ENCODE results near the gene IPO9. TPM values are rescaled to one million over a fixed set of nuclear protein-coding genes. Genes with fewer than 3 reads are reported as not detected.
A peak's percentile ranks its signal among the peaks of the same experiment; 100 is the strongest.

The IPO9 gene
- polyA plus RNA-seq, 4 donors = 7.0 to 26.0 (median 12.3) TPM

DNA sequence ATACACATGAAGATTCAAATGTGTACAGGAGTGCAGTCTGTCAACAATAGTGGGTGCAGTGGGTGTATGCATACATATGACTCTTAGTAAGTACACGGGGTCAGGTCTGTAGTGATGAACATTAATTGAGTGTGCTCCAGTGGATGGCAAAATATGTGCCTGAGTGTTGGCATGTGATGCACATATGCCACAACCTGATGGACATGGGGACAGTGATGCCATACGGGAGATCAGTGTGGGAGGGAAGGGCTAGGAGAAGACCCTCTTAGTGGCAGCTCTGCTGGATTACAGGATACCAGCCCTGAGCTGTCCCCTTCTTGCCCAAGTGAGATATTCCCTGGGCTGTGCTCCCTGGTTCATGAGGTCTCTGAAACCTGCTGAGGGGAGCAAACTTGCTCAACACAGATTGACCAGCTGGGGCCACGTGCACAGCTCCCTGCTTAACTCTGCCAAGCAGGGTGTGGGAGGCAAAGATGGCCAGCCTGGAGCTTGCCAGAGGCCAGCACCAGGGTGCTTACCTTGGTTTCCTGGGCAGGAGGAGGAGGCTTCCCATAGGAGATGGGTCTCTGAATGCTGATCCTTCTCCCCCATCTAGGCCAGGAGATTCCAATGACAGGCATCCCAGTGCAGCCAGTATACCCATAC is 62.0 kb downstream of the IPO9 start:
- H3K9me3 ChIP-seq (ENCODE audit: control insufficient read depth in 2 of 2, insufficient read depth in 1 of 2, low read depth in 1 of 2, low read length in 1 of 2) = no peaks in the 10 kb centered on the region

GRCh38 chr1:201891451-201892045 is 62.6 kb downstream of the IPO9 start:
- FAIRE-seq (no peak), DNase-seq (no peak)
- Histone ChIP-seq H3K9me3 (ENCODE audit: control insufficient read depth in 2 of 2, insufficient read depth in 1 of 2, low read depth in 1 of 2, low read length in 1 of 2) (no peaks in the 10 kb centered on the region), H3K4me3 (ENCODE audit: low read depth in 1 of 3, low read length in 3 of 3) (no peak overlapping the region), H3K4me1 (ENCODE audit: control insufficient read depth in 3 of 3, insufficient read depth in 2 of 3, low read depth in 1 of 3, low read length in 2 of 3) (peaks cover 0 to 17% (median 0%) of the 10 kb centered on the region in 3 donors), H3K27me3 (ENCODE audit: control insufficient read depth in 3 of 3, insufficient read depth in 3 of 3, low read length in 3 of 3) (peaks cover 0 to 50% (median 2%) of the 10 kb centered on the region in 3 donors), H3K36me3 (ENCODE audit: control insufficient read depth in 3 of 3, insufficient read depth in 2 of 3, low read depth in 1 of 3, low read length in 3 of 3) (peaks cover 0 to 4% (median 0%) of the 10 kb centered on the region in 3 donors), H3K27ac (ENCODE audit: low read depth in 1 of 3, low read length in 2 of 3) (no peak overlapping the region)
- 79 to 83% (median 81%) methylated on average over 5 of the region's 5 CpGs for WGBS, 3 donors

More for the DNA sequence above, 62.0 kb downstream of the IPO9 start:
- FAIRE-seq (no peak), DNase-seq (no peak)
- peaks cover 0 to 55% (median 2%) of the 10 kb centered on the region in 3 donors for H3K27me3 ChIP-seq (ENCODE audit: control insufficient read depth in 3 of 3, insufficient read depth in 3 of 3, low read length in 3 of 3)
- no peak overlapping the region for H3K27ac ChIP-seq (ENCODE audit: low read depth in 1 of 3, low read length in 2 of 3)
- 47 to 78% (median 77%) methylated on average over 3 of the region's 3 CpGs for WGBS, 3 donors
- H3K36me3 ChIP-seq (ENCODE audit: control insufficient read depth in 3 of 3, insufficient read depth in 2 of 3, low read depth in 1 of 3, low read length in 3 of 3) = peaks cover 0 to 4% (median 0%) of the 10 kb centered on the region in 3 donors
- peaks cover 0 to 15% (median 0%) of the 10 kb centered on the region in 3 donors for H3K4me1 ChIP-seq (ENCODE audit: control insufficient read depth in 3 of 3, insufficient read depth in 2 of 3, low read depth in 1 of 3, low read length in 2 of 3)
- no peak overlapping the region for H3K4me3 ChIP-seq (ENCODE audit: low read depth in 1 of 3, low read length in 3 of 3)

- Histone ChIP-seq H3K36me3 (ENCODE audit: control insufficient read depth in 3 of 3, insufficient read depth in 2 of 3, low read depth in 1 of 3, low read length in 3 of 3) (peaks cover 0 to 4% (median 0%) of the 10 kb centered on the region in 3 donors), H3K9me3 (ENCODE audit: control insufficient read depth in 2 of 2, insufficient read depth in 1 of 2, low read depth in 1 of 2, low read length in 1 of 2) (no peaks in the 10 kb centered on the region), H3K4me3 (ENCODE audit: low read depth in 1 of 3, low read length in 3 of 3) (no peak overlapping the region), H3K27ac (ENCODE audit: low read depth in 1 of 3, low read length in 2 of 3) (no peak overlapping the region), H3K4me1 (ENCODE audit: control insufficient read depth in 3 of 3, insufficient read depth in 2 of 3, low read depth in 1 of 3, low read length in 2 of 3) (peaks cover 0 to 17% (median 0%) of the 10 kb centered on the region in 3 donors), H3K27me3 (ENCODE audit: control insufficient read depth in 3 of 3, insufficient read depth in 3 of 3, low read length in 3 of 3) (peaks cover 0 to 44% (median 2%) of the 10 kb centered on the region in 3 donors)
- 80 to 83% (median 80%) methylated on average over 6 of the region's 6 CpGs for WGBS, 3 donors
- no peak for DNase-seq
- FAIRE-seq = no peak
Measured at GRCh38 chr1:201892211-201892610, 63.3 kb downstream of the IPO9 start.

GRCh38 chr1:201893431-201893830 is 64.5 kb downstream of the IPO9 start:
- H3K4me3 ChIP-seq (ENCODE audit: low read depth in 1 of 3, low read length in 3 of 3) = no peak overlapping the region
- H3K27ac ChIP-seq (ENCODE audit: low read depth in 1 of 3, low read length in 2 of 3) = no peak overlapping the region
- no peak for DNase-seq
- peaks cover 0 to 12% (median 0%) of the 10 kb centered on the region in 3 donors for H3K4me1 ChIP-seq (ENCODE audit: control insufficient read depth in 3 of 3, insufficient read depth in 2 of 3, low read depth in 1 of 3, low read length in 2 of 3)
- FAIRE-seq = no peak
- peaks cover 0 to 4% (median 0%) of the 10 kb centered on the region in 3 donors for H3K36me3 ChIP-seq (ENCODE audit: control insufficient read depth in 3 of 3, insufficient read depth in 2 of 3, low read depth in 1 of 3, low read length in 3 of 3)
- peaks cover 0 to 32% (median 2%) of the 10 kb centered on the region in 3 donors for H3K27me3 ChIP-seq (ENCODE audit: control insufficient read depth in 3 of 3, insufficient read depth in 3 of 3, low read length in 3 of 3)
- WGBS, 3 donors = 59 to 74% (median 60%) methylated on average over 3 of the region's 3 CpGs
- H3K9me3 ChIP-seq (ENCODE audit: control insufficient read depth in 2 of 2, insufficient read depth in 1 of 2, low read depth in 1 of 2, low read length in 1 of 2) = no peaks in the 10 kb centered on the region

- H3K9me3 ChIP-seq (ENCODE audit: control insufficient read depth in 2 of 2, insufficient read depth in 1 of 2, low read depth in 1 of 2, low read length in 1 of 2) = no peaks in the 10 kb centered on the region
- no peak for FAIRE-seq
- H3K4me3 ChIP-seq (ENCODE audit: low read depth in 1 of 3, low read length in 3 of 3) = no peak overlapping the region
- H3K27ac ChIP-seq (ENCODE audit: low read depth in 1 of 3, low read length in 2 of 3) = no peak overlapping the region
- 71 to 92% (median 82%) methylated on average over 5 of the region's 5 CpGs for WGBS, 3 donors
- DNase-seq = no peak
- peaks cover 0 to 4% (median 0%) of the 10 kb centered on the region in 3 donors for H3K36me3 ChIP-seq (ENCODE audit: control insufficient read depth in 3 of 3, insufficient read depth in 2 of 3, low read depth in 1 of 3, low read length in 3 of 3)
- peaks cover 0 to 4% (median 0%) of the 10 kb centered on the region in 3 donors for H3K4me1 ChIP-seq (ENCODE audit: control insufficient read depth in 3 of 3, insufficient read depth in 2 of 3, low read depth in 1 of 3, low read length in 2 of 3)
- H3K27me3 ChIP-seq (ENCODE audit: control insufficient read depth in 3 of 3, insufficient read depth in 3 of 3, low read length in 3 of 3) = peaks cover 0 to 28% (median 2%) of the 10 kb centered on the region in 3 donors
Measured at GRCh38 chr1:201894343-201895119, 65.6 kb downstream of the IPO9 start.

GRCh38 chr1:201895120-201895665 is 66.2 kb downstream of the IPO9 start:
- 75 to 81% (median 80%) methylated on average over 7 of the region's 7 CpGs for WGBS, 3 donors
- no peak overlapping the region for H3K27ac ChIP-seq (ENCODE audit: low read depth in 1 of 3, low read length in 2 of 3)
- H3K36me3 ChIP-seq (ENCODE audit: control insufficient read depth in 3 of 3, insufficient read depth in 2 of 3, low read depth in 1 of 3, low read length in 3 of 3) = peaks cover 0 to 4% (median 0%) of the 10 kb centered on the region in 3 donors
- DNase-seq (no peak), FAIRE-seq (no peak)
- peaks cover 0 to 2% (median 0%) of the 10 kb centered on the region in 3 donors for H3K4me1 ChIP-seq (ENCODE audit: control insufficient read depth in 3 of 3, insufficient read depth in 2 of 3, low read depth in 1 of 3, low read length in 2 of 3)
- H3K9me3 ChIP-seq (ENCODE audit: control insufficient read depth in 2 of 2, insufficient read depth in 1 of 2, low read depth in 1 of 2, low read length in 1 of 2) = no peaks in the 10 kb centered on the region
- peaks cover 0 to 23% (median under 1%) of the 10 kb centered on the region in 3 donors for H3K27me3 ChIP-seq (ENCODE audit: control insufficient read depth in 3 of 3, insufficient read depth in 3 of 3, low read length in 3 of 3)
- H3K4me3 ChIP-seq (ENCODE audit: low read depth in 1 of 3, low read length in 3 of 3) = no peak overlapping the region

DNA sequence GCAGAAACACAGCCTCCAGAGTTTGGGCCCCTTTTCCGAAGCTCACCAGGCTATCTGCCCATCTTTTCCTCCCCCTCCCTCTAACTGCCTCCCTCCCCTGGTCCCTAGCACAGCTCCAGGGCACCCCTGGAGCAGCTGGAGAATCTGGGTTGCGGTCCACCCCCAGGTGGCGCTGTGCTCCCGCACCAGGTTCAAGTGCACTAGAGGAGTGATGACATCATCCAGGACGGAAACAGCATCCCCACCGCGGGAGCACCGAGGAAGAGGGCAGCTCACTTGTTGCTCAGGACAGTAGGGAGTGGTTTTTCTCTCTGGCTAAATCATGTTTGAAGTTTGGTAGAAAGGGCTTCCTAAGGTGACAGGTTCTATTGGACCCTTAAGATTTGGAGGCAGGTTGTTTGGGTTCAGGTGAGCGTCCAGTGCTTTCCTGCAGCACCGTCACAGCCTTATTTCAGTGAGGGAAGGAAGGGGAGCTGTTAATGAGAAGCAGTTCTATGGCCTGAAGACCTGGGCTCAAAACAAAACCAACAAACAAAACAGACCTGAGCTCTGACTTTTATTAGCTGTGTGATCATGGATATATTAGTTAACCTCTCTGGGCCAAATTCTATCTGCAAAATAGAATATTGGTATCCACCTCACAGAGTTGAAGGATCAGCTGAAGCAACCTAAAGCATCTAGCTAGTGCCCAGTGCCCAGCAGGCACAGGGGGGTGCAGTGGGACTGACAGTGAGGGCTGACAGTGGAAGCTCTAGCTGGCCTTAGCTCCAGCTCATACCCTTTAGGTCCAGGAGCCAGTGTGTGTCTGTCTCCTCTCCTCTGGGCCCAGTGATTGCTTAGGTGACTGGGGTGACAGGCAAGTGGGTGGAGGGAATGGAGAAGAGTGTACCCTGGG is 67.2 kb downstream of the IPO9 start:
- peak overlapping the region in 1 of 3 donors; percentile 65 for H3K27ac ChIP-seq (ENCODE audit: low read depth in 1 of 3, low read length in 2 of 3)
- FAIRE-seq (no peak), DNase-seq (peak; percentile 86 to 92)
- H3K4me1 ChIP-seq (ENCODE audit: control insufficient read depth in 3 of 3, insufficient read depth in 2 of 3, low read depth in 1 of 3, low read length in 2 of 3) = peaks cover 0 to 2% (median 0%) of the 10 kb centered on the region in 3 donors
- no peaks in the 10 kb centered on the region for H3K9me3 ChIP-seq (ENCODE audit: control insufficient read depth in 2 of 2, insufficient read depth in 1 of 2, low read depth in 1 of 2, low read length in 1 of 2)
- 10 to 14% (median 13%) methylated on average over 10 of the region's 10 CpGs for WGBS, 3 donors
- peaks cover 0 to 4% (median 0%) of the 10 kb centered on the region in 3 donors for H3K36me3 ChIP-seq (ENCODE audit: control insufficient read depth in 3 of 3, insufficient read depth in 2 of 3, low read depth in 1 of 3, low read length in 3 of 3)
- H3K4me3 ChIP-seq (ENCODE audit: low read depth in 1 of 3, low read length in 3 of 3) = no peak overlapping the region
- H3K27me3 ChIP-seq (ENCODE audit: control insufficient read depth in 3 of 3, insufficient read depth in 3 of 3, low read length in 3 of 3) = peaks cover 0 to 20% (median 0%) of the 10 kb centered on the region in 3 donors

Data from small intestine (tissue), 7 donors.